A204.1 (cell line): Measurements from ENCODE around the gene VAMP8.

Experiments used
- FAIRE-seq: peaks from 2 replicates; lab custom pipeline; 2012; peaks lifted over from hg19 to GRCh38; lab: Jason Lieb, UNC

The VAMP8 gene

DNA sequence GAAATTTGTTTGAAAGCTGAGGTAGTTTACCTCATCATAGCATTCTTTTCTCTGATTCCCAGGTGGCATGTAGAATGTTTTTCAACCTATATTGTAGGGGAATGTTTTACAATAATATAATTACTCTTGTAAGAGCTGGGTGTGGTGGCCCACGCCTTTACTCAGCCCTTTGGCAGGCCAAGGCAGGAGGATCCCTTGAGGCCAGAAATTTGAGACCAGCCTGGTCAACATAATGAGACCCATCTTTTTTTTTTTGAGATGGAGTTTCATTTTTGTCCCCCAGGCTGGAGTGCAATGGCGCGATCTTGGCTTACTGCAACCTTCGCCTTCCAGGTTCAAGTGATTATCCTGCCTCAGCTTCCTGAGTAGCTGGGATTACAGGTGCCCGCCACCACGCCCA is 42.2 kb downstream of the VAMP8 start:
- FAIRE-seq, result no peak

DNA sequence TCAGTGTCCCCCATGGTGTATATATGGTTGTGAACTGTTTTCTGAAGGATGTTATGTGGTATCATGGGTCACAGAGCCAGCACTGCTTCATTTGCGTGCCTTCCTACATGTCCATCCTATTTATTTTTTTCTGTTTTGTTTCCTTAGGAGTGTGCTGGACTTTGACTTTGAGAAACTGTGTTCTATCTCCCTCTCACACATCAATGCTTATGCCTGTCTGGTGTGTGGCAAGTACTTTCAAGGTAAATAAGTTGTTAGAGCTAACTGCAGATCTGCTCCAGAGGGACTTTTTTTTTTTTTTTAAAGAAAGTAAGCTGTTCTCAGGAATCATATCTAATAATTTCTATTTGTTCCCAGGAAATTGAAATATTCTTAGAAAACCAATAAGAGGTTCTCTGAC is 44.0 kb downstream of the VAMP8 start:
- no peak for FAIRE-seq

DNA sequence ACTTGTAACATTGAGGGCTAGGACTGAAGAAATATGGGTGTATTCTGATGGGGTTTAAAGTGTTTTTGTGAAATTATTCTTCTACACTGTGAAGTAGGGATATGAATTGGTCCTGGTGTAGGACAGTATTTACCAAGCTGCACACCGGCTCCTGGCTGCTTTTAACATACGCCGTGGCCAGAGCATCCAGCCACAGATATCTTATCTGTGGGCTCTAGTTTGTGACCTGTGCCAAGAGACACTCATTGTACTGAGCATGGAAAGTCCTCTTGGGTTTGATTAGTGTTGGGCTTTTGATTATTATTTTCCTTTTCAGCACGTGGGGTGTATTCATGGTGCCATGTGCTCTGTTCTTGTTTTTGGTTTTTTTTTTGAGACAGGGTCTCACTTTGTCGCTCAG is 46.6 kb downstream of the VAMP8 start:
- no peak for FAIRE-seq

DNA sequence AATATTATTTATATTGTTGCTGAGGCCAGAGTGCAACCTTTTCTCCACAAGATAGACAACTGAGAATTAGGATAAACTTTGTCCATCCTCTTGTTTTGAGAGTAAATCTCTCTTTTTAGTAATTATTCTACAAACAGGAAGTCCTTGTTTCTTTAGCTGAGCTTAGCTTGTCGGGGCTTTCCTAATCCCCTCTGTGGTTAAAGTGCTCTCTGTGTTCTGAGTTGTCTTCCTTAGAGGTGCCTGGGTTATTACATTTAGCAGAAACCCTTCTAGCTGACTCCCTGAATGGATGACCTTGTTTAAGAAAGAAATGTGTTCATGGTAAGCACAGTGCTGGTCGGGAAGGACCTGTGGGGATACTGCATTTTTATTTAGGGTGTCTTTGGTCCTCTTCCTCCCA is 51.3 kb downstream of the VAMP8 start:
- FAIRE-seq, result no peak

DNA sequence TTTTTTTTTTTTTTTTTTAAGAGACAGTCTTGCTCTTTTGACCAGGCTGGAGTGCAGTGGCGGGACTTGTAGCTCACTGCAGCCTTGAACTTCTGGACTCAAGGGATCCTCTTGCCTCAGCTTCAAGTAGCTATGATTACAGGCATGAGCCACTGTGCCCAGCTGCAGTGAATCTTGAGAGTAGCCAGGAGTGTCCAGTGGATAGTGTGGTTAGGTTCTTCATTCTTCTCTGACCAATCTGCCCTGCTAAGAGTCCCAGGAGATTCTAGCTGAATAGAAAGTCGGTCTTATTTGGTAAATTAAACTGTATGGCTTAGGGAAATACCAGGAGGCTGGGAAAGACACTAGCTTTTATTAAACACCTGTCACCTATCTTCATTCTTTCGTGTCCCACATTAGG is 53.9 kb downstream of the VAMP8 start:
- no peak for FAIRE-seq
